Heart left ventricle (tissue), 13 donors: ENCODE data around the gene LRRC28.

Source experiments
- POLR2A ChIP-seq, 2 donors: fragments of 450-650 bp; IDR thresholded peaks; one replicate each; pipeline ENCODE4 v1.6.1; 2017; ENCODE audit warnings: antibody characterized with exemption in 2 of 2, mild to moderate bottlenecking in 2 of 2, moderate library complexity in 2 of 2
- TF ChIP-seq, protein P1 (sequence below), 12 donors: fragments of 200-600 bp; sonication (generic) in 4 of 12; IDR thresholded peaks; one replicate each; pipeline versions ENCODE4 v1.5.0 to v1.8.0; 2018 to 2022; ENCODE audit warnings: antibody characterized with exemption in 12 of 12, mild to moderate bottlenecking in 5 of 12
- donor health status: ischemic (EF 13 %, LVEDD 7.1; RV severe dilation, severe dysfunction).
- donor health status: DM: no; HTN: yes; CAD: no.
- donor health status: DM: no; HTN: no; CAD: no.
- donor health status: ischemic (EF 25% LVEDD 6.9; RV normal size, moderate dysfunction).
- donor health status: ischemic (EF 25% LVEDD 5.7; RV mildly dilated, moderate dysfunction).
- donor health status: ischemic (EF 35%, LVEDD 5.7; RV mildly dilated, moderate dysfunction).
- donor health status: nonischemic (EF 11% LVEDD 7.7; RV severe dilation, severe dysfunction).
- donor health status: DM: yes; HTN: yes; CAD: no.
- donor health status: PGD.
- donor health status: ischemic (EF 29% LVEDD 5.4; RV normal size, mild dysfunction).
- donor health status: nonischemic (EF 23%, LVEDD 6.1; RV moderate dilation, normal function).

DNA sequence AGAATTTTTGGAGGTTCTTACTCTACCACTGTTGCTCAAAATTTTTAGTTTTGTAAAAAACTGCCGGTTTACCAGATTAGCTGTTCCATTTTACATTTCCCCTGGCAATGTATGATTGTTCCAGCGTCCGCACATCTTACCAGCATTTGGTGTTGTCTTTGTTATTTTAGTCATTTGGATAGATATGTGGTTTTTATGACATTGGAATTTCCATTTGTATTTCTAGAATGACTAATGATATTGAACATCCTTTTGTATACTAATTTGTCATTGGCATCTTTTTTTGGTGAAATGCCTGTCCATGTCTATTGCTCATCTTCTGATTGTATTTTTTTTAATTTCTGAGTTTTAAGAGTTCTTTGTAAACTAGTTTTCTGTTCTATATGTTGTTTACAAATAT, 28.5 kb downstream of the LRRC28 start:
- no peak for TF ChIP-seq POLR2A (IDR thresholded peaks at IDR 0.05)
- TF ChIP-seq, protein P1, sequence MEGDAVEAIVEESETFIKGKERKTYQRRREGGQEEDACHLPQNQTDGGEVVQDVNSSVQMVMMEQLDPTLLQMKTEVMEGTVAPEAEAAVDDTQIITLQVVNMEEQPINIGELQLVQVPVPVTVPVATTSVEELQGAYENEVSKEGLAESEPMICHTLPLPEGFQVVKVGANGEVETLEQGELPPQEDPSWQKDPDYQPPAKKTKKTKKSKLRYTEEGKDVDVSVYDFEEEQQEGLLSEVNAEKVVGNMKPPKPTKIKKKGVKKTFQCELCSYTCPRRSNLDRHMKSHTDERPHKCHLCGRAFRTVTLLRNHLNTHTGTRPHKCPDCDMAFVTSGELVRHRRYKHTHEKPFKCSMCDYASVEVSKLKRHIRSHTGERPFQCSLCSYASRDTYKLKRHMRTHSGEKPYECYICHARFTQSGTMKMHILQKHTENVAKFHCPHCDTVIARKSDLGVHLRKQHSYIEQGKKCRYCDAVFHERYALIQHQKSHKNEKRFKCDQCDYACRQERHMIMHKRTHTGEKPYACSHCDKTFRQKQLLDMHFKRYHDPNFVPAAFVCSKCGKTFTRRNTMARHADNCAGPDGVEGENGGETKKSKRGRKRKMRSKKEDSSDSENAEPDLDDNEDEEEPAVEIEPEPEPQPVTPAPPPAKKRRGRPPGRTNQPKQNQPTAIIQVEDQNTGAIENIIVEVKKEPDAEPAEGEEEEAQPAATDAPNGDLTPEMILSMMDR (IDR thresholded peaks at IDR 0.05) = no peak
